Effector memory CD8-positive, alpha-beta T cell (primary cell): ENCODE results near the gene VIT.

ENCODE experiments used
- ATAC-seq: fragments of 150-1000 bp; cut with Tn5 transposase; replicated peaks from 2 replicates; pipeline ENCODE4 v1.10.0; 2021; ENCODE audit warnings: mild to moderate bottlenecking, moderate library complexity
- DNase-seq, 3 experiments: peaks; one replicate each; pipeline ENCODE4 v3.0.0; 2021
- H3K27ac Mint-ChIP-seq, 2 donors: one replicate each; pipeline ENCODE4 v1.8.0; 2022; ENCODE audit warnings: mild to moderate bottlenecking in 2 of 2, mixed read lengths in 2 of 2, moderate library complexity in 2 of 2
- H3K27me3 Mint-ChIP-seq, 2 donors: one replicate each; pipeline ENCODE4 v1.8.0; 2022; ENCODE audit warnings: mixed read lengths in 2 of 2
- H3K36me3 Mint-ChIP-seq: one replicate; pipeline ENCODE4 v1.8.0; 2022; ENCODE audit warnings: mild to moderate bottlenecking, moderate library complexity, mixed read lengths; ENCODE audit not compliant: insufficient read depth
- H3K4me1 Mint-ChIP-seq, 2 donors: one replicate each; pipeline ENCODE4 v1.8.0; 2022; ENCODE audit warnings: low read depth in 2 of 2, mixed read lengths in 2 of 2
- H3K4me3 Mint-ChIP-seq, 2 donors: one replicate each; pipeline ENCODE4 v1.8.0; 2022; ENCODE audit warnings: mild to moderate bottlenecking in 2 of 2, mixed read lengths in 2 of 2, moderate library complexity in 2 of 2
- H3K9me3 Mint-ChIP-seq, 2 donors: one replicate each; pipeline ENCODE4 v1.8.0; 2022; ENCODE audit warnings: mixed read lengths in 2 of 2
- total RNA-seq, 9 experiments: gene quantifications; one replicate each; lab custom pipeline; 2026; lab: John Stamatoyannopoulos, UW

VIT gene, protein sequence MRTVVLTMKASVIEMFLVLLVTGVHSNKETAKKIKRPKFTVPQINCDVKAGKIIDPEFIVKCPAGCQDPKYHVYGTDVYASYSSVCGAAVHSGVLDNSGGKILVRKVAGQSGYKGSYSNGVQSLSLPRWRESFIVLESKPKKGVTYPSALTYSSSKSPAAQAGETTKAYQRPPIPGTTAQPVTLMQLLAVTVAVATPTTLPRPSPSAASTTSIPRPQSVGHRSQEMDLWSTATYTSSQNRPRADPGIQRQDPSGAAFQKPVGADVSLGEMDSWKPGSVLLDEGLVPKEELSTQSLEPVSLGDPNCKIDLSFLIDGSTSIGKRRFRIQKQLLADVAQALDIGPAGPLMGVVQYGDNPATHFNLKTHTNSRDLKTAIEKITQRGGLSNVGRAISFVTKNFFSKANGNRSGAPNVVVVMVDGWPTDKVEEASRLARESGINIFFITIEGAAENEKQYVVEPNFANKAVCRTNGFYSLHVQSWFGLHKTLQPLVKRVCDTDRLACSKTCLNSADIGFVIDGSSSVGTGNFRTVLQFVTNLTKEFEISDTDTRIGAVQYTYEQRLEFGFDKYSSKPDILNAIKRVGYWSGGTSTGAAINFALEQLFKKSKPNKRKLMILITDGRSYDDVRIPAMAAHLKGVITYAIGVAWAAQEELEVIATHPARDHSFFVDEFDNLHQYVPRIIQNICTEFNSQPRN
- 0 to 0.13 (median 0) reads per million in 9 experiments for total RNA-seq

DNA sequence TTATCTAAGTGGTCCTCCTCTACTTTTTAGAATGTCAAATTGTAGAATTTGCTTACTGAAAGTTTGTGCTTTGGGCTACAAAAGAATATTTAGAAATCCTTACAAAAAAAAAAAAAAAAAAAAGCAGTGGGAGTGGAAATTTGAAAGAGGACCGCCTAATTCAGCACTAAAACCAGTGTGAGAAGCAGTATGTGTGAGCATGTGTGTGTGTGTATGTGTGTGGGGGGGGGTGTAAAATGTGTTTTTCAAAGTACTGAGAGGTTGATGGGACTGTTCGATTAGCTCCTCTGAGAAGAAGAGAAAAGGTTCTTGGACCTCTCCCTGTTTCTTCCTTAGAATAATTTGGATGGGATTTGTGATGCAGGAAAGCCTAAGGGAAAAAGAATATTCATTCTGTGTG is at the start of gene VIT:
TSS of gene VIT (plus strand) at position 175 of the 400 bp plus-strand sequence. CDS start 19,664 bp downstream, outside the sequence.
- no peaks in the 10 kb centered on the region for H3K9me3 Mint-ChIP-seq
- no peaks in the 10 kb centered on the region for H3K4me1 Mint-ChIP-seq
- peaks cover 0 to 7% of the 10 kb centered on the region in 2 donors for H3K27me3 Mint-ChIP-seq
- H3K36me3 Mint-ChIP-seq: peaks cover 3% of the 10 kb centered on the region
- no peak within 1 kb of the TSS for H3K27ac Mint-ChIP-seq
- DNase-seq (no peak), ATAC-seq (no peak)
- H3K4me3 Mint-ChIP-seq: no peak within 1 kb of the TSS

DNA sequence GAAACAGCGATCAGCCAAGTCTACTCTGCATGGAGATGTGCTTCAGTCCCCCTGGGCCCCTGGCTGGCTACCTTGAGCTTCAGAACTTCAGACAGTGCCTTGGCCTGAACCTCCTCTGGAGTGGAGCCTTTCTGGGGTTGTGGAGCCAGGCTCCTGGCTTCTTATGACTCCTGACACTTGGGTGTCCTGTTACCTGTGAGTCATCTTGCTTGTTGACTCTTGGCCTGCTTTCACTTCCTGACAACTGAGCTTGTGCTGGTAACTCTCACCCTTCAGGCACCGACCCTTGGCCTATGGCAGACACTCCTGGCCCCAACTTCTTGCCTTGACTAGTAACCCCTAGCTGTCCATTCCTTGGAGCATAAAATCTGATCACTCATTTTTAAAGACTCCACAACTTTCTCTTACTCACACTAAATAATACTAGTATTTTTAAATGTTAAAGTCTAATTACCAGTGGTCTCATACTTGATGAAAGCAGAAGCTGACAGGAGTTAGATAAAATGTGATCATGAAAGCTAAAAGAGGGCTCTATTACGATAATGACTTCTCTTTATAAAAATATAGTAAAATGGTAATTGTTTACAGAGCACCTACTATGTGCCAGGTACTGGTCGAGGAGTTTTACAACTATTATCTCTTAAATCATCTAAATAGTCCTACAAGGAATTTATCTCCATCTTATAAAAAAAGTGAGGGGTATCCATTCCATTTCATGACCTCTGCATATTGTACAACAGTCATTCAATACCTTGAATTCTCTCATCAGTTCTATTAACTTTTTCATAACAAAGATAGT is 46.3 kb upstream of the VIT start:
- no peaks in the 10 kb centered on the region for H3K36me3 Mint-ChIP-seq
- no peaks in the 10 kb centered on the region for H3K4me1 Mint-ChIP-seq
- no peak overlapping the region for H3K4me3 Mint-ChIP-seq
- no peak overlapping the region for H3K27ac Mint-ChIP-seq
- ATAC-seq (no peak), DNase-seq (no peak)
- no peaks in the 10 kb centered on the region for H3K9me3 Mint-ChIP-seq
- no peaks in the 10 kb centered on the region for H3K27me3 Mint-ChIP-seq

DNA sequence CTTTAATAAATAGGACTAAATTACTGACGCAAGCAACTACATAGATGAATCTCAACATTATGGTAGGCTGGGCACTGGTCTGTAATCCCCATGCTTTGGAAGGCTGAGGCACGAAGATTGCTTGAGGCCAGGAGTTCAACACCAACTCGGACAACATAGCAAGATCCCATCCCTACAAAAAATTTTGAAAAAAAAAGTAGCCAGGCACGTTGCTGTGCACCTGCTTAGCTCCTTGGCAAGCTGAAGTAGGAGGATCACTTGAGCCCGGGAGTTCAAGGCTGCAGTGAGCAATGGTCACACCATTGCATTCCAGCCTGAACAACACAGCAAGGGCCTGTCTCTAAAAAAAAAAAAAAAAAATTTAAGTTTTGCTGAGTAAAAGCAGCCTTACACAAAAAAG is 43.4 kb upstream of the VIT start:
- H3K4me1 Mint-ChIP-seq: no peaks in the 10 kb centered on the region
- H3K27me3 Mint-ChIP-seq: no peaks in the 10 kb centered on the region
- H3K9me3 Mint-ChIP-seq: no peaks in the 10 kb centered on the region
- no peak overlapping the region for H3K27ac Mint-ChIP-seq
- H3K4me3 Mint-ChIP-seq: no peak overlapping the region
- no peak for ATAC-seq
- no peak for DNase-seq
- H3K36me3 Mint-ChIP-seq: no peaks in the 10 kb centered on the region

DNA sequence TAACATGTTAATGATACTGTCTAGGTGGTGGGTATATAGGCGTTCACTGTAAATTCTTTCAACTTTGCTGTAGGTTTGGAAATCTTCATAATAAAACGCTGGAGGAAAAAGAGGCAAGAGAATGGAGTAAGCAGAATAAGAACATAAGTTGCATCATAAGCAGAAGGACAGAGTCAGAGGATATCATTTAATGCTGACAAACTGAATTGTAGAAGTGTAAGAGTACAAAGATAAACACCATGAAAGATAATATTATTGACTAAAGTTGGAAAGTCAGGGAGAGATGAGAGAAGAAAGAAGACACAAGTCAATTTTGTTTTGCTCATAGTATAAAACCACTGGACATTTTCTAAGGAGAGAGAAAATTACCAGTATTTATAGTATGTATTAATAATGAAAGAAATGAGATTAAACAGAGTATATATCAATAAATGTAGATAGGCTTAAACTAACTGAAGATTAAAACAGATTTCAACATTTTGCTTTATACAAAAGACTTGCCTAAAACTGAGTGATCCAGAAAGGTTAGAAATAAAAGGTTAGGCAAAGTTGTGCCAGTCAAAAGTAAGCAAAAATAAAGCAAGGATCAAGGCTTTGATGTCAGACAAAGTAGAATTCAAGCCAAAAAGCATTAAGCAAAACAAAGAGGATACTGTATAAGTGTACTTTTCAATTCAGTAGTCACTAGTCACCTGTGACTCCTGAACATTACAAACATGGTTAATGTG is 42.4 kb upstream of the VIT start:
- H3K27me3 Mint-ChIP-seq: no peaks in the 10 kb centered on the region
- ATAC-seq (no peak), DNase-seq (no peak)
- H3K4me1 Mint-ChIP-seq: no peaks in the 10 kb centered on the region
- H3K9me3 Mint-ChIP-seq: no peaks in the 10 kb centered on the region
- H3K36me3 Mint-ChIP-seq: no peaks in the 10 kb centered on the region
- no peak overlapping the region for H3K27ac Mint-ChIP-seq
- no peak overlapping the region for H3K4me3 Mint-ChIP-seq

DNA sequence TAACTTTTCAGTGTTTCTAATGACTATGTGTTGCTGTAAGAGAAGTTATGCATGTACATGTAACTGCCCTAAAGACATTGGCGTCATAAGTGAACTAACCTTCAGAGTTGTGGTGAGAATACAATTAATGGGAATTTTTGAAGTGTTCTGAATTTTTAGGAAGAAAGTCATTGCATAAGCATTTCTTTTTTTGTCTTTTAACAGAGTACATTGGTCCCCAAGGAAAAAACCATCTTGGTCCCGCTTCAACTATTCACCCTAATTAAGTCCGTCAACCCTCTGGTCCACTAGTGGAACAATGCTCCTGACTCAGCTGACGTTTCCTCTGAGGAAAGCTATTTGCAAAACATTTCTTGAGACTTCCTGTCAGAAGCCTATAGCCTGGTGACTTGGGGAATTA is 41.1 kb upstream of the VIT start:
- ATAC-seq (no peak), DNase-seq (no peak)
- H3K27me3 Mint-ChIP-seq: no peaks in the 10 kb centered on the region

DNA sequence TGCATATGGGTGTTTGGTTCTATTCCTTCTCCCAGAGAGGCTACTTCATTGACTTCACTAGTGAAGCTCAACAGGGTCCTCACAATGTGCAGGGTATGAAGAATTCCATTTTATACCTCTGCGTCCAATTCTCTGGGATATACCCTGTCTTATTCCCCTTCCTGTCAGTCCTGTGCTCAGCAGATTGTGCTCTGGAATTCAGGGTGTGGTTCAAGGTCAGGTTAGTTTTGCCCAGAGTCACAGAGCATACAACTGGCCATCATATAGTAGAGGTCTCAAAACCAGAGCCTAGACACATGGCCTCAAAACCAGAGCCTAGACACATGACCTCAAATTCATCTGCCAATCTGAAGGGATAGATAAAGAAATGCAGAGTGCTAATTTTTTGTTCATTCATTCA is 38.8 kb upstream of the VIT start:
- Mint-ChIP-seq H3K36me3 (no peaks in the 10 kb centered on the region), H3K27ac (no peak overlapping the region), H3K4me3 (no peak overlapping the region), H3K9me3 (no peaks in the 10 kb centered on the region), H3K27me3 (no peaks in the 10 kb centered on the region), H3K4me1 (no peaks in the 10 kb centered on the region)
- ATAC-seq (no peak), DNase-seq (no peak)

More for the DNA sequence above, 41.1 kb upstream of the VIT start:
- no peaks in the 10 kb centered on the region for H3K9me3 Mint-ChIP-seq
- no peak overlapping the region for H3K27ac Mint-ChIP-seq
- H3K4me1 Mint-ChIP-seq: no peaks in the 10 kb centered on the region
- no peaks in the 10 kb centered on the region for H3K36me3 Mint-ChIP-seq
- H3K4me3 Mint-ChIP-seq: no peak overlapping the region

DNA sequence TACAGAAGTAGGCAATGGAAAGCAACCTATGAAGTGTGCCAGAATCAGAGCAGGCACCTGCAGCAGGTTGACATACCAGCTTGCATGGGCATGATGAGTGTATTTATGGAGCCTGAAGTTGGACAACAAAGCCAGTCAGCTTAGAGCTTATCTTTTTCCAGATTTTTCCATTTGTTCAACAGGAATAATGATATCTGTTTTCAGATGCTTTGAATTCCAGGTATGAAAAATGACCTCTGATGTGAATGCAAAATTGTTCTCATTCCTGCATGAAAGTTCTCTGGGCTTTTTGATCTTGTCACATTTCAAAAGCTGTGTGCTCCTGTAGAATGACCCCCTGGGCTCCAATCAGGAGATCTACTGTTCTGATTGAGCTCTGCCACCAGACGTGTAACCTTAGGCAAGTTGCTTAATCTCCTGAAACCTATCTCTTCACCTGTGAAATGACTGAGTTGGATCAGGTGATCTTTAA is 38.2 kb upstream of the VIT start:
- DNase-seq: no peak
- Mint-ChIP-seq H3K4me3 (no peak overlapping the region), H3K36me3 (no peaks in the 10 kb centered on the region), H3K9me3 (no peaks in the 10 kb centered on the region), H3K27me3 (no peaks in the 10 kb centered on the region), H3K4me1 (no peaks in the 10 kb centered on the region), H3K27ac (no peak overlapping the region)
- ATAC-seq: no peak

DNA sequence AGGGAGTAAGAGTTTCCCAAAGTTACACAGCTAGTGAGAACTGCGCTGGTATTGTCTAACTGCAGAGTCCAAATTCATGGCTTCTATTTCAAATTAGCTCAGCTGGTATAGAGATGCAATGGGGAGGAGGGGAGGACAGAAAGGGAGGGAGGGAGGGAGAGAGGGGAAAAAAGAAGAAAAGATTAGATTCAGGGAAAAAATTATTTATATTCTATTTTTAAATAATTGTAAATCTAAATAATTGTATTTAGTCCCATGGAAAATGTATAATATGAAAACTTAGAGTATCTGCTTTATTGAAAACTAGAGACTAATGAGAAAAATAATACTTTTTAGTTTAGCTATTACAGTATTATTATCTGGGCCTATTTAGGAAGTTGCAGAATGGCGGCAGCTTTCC is 37.3 kb upstream of the VIT start:
- no peaks in the 10 kb centered on the region for H3K36me3 Mint-ChIP-seq
- no peaks in the 10 kb centered on the region for H3K9me3 Mint-ChIP-seq
- no peak overlapping the region for H3K4me3 Mint-ChIP-seq
- H3K4me1 Mint-ChIP-seq: no peaks in the 10 kb centered on the region
- DNase-seq (no peak), ATAC-seq (no peak)
- H3K27ac Mint-ChIP-seq: no peak overlapping the region
- no peaks in the 10 kb centered on the region for H3K27me3 Mint-ChIP-seq

DNA sequence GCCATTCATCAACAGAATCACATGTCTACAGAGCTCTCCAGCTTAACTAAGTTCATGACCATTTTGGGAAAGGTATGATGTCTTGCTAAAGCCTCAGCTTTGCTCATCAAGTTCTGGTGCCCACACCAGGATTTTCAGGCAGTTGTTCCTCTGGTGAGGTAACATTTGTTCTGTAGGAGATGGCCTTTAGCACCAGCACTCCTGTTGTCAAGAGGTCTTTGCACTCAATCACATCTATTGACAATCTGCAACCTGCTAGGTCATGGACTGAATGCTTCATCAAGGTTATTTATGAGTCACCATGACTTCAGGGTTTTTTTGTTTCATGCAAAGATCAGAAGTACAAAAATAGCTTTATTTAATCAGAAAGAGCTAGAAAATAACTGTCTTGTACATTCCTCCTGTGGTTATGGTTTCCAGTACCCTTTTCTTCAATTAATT is 36.6 kb upstream of the VIT start:
- no peak for ATAC-seq

DNA sequence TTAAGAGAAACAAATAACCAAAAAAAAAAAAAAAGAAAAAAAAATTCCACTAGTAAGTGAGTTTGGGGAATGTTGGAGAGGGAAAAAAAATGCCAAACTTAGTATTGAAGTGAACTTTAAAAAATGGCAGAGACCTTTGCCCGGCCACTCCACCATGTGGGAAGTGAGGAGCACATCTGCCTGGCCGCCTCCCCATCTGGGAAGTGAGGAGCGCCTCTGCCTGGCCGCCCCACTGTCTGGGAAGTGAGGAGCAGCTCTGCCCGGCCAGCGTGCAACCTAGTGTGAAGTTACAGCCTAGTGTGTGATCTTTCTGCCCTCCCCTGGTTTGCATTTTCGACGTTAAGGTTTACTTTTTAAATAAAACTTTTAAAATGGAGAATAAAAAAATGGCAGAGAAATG is 33.9 kb upstream of the VIT start:
- H3K36me3 Mint-ChIP-seq: no peaks in the 10 kb centered on the region
- H3K27me3 Mint-ChIP-seq: peaks cover 2 to 5% of the 10 kb centered on the region in 2 donors
- H3K27ac Mint-ChIP-seq: no peak overlapping the region
- no peak overlapping the region for H3K4me3 Mint-ChIP-seq
- ATAC-seq (no peak), DNase-seq (no peak)
- no peaks in the 10 kb centered on the region for H3K4me1 Mint-ChIP-seq
- H3K9me3 Mint-ChIP-seq: no peaks in the 10 kb centered on the region

More for the DNA sequence above, 36.6 kb upstream of the VIT start:
- H3K4me1 Mint-ChIP-seq: no peaks in the 10 kb centered on the region
- no peaks in the 10 kb centered on the region for H3K36me3 Mint-ChIP-seq
- DNase-seq: no peak
- H3K27me3 Mint-ChIP-seq: no peaks in the 10 kb centered on the region
- H3K27ac Mint-ChIP-seq: no peak overlapping the region
- no peaks in the 10 kb centered on the region for H3K9me3 Mint-ChIP-seq
- H3K4me3 Mint-ChIP-seq: no peak overlapping the region

DNA sequence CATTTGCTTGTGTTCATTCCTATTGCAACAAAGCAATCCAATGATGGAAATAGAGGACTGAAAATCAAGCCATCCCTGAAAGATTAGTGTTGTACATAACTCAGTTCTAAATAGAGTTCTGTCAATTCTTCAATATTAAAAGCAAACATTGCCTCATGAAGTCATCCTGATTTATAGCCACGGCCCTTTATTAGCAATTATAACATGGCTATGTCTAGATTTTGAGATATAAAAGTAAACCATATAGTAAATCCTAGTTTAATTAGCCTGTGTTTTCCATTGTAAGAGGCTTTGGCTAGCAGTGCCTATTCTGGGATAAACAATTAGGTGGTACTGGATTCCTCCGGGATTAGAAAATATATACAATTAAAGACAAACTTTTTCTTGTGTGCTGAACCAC is 33.2 kb upstream of the VIT start:
- H3K9me3 Mint-ChIP-seq: no peaks in the 10 kb centered on the region
- H3K27me3 Mint-ChIP-seq: peaks cover 7 to 11% of the 10 kb centered on the region in 2 donors
- no peaks in the 10 kb centered on the region for H3K4me1 Mint-ChIP-seq
- H3K27ac Mint-ChIP-seq: no peak overlapping the region
- no peaks in the 10 kb centered on the region for H3K36me3 Mint-ChIP-seq
- ATAC-seq (no peak), DNase-seq (no peak)
- no peak overlapping the region for H3K4me3 Mint-ChIP-seq

DNA sequence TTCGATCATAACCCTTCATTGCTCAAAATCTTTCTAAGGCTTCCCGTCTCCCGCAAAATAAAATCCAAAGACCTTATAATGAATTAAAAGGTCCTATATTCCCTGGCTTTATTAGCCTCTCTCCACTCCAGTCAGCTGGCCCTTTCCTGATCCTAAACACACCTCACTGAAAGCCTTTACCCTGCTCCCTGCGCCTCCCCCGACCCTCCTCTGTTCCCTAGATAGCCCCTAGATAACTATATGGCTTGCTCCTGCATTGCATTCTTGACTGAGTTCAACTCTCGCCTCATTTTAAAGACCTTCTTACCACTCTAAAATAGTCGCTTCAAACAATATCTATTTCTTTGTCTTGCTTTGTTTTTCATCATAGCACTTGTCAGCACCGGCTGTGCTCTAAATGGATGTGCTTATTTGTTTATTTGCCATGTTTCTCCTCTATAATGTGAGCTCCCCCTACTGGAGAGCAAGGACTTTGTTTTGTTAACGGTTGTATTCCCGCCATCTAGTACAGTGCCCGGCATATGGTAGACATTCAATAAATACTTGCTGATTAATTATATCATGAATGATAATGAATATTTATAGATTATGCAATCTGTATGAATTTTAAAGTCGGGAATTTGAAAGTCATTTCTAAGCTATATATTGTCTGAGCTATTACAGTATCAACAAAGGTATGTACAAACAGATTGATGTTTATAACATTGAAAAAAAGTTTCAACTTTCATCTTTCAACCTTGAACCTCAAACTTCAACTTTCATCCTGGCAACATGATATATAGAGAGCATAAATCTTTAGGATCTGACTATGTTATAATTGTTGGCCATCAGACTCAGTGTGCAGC is 32.4 kb upstream of the VIT start:
- peaks cover 12 to 17% of the 10 kb centered on the region in 2 donors for H3K27me3 Mint-ChIP-seq
- no peaks in the 10 kb centered on the region for H3K36me3 Mint-ChIP-seq
- H3K4me3 Mint-ChIP-seq: no peak overlapping the region
- no peak overlapping the region for H3K27ac Mint-ChIP-seq
- no peaks in the 10 kb centered on the region for H3K4me1 Mint-ChIP-seq
- ATAC-seq (peak; percentile 65), DNase-seq (peak; percentile 6 to 15 (median 11))
- no peaks in the 10 kb centered on the region for H3K9me3 Mint-ChIP-seq
